Neural cell (in vitro differentiated cells): ENCODE data around the gene ATF7. TPM values are rescaled to one million over a fixed set of nuclear protein-coding genes. Genes with fewer than 3 reads are reported as not detected.

Source experiments
- H2AFZ ChIP-seq: fragments of 200-600, 300-800 bp; sonication (generic), shearing (Covaris generic); 2 replicates; pipeline ENCODE4 v1.6.0; 2014; ENCODE audit warnings: low read depth, mild to moderate bottlenecking, antibody characterized with exemption, low read length, moderate library complexity
- H3F3A ChIP-seq: fragments of 200-600 bp; shearing (Covaris generic); 2 replicates; pipeline ENCODE4 v1.6.1; 2016; ENCODE audit warnings: mild to moderate bottlenecking, moderate library complexity, mixed read lengths, antibody characterized with exemption, low read length; ENCODE audit not compliant: insufficient read depth, poor library complexity, severe bottlenecking
- H3K27ac ChIP-seq: fragments of 200-600, 300-800 bp; sonication (generic), shearing (Covaris generic); 2 replicates; pipeline ENCODE4 v1.5.1; 2014; ENCODE audit warnings: mild to moderate bottlenecking, low read length, moderate library complexity
- H3K27me3 ChIP-seq: fragments of 300-800, 200-600 bp; sonication (generic), shearing (Covaris generic); 2 replicates; pipeline ENCODE4 v1.6.0; 2014; ENCODE audit warnings: mild to moderate bottlenecking, low read depth, low read length, moderate library complexity; ENCODE audit not compliant: insufficient read depth
- H3K36me3 ChIP-seq: fragments of 300-800, 200-600 bp; sonication (generic), shearing (Covaris generic); 2 replicates; pipeline ENCODE4 v1.5.1; 2014; ENCODE audit warnings: mild to moderate bottlenecking, antibody characterized with exemption, low read length, moderate library complexity; ENCODE audit not compliant: insufficient read depth
- H3K4me2 ChIP-seq: fragments of 300-800, 200-600 bp; sonication (generic), shearing (Covaris generic); 2 replicates; pipeline ENCODE4 v1.6.0; 2014; ENCODE audit warnings: mild to moderate bottlenecking, low read length
- H3K4me3 ChIP-seq: fragments of 300-800, 200-600 bp; sonication (generic), shearing (Covaris generic); 2 replicates; pipeline ENCODE4 v1.5.1; 2014; ENCODE audit warnings: mild to moderate bottlenecking, low read length, moderate library complexity
- H3K79me2 ChIP-seq: fragments of 200-600 bp; shearing (Covaris generic); replicated peaks from 2 replicates; pipeline ENCODE4 v1.6.0; 2014; ENCODE audit warnings: mild to moderate bottlenecking, low read length, moderate library complexity; ENCODE audit not compliant: insufficient read depth
- H3K9ac ChIP-seq: fragments of 300-800, 200-600 bp; sonication (generic), shearing (Covaris generic); 2 replicates; pipeline ENCODE4 v1.6.1; 2016; ENCODE audit warnings: mild to moderate bottlenecking, low read length, mixed read lengths
- H3K9me2 ChIP-seq: fragments of 200-600 bp; shearing (Covaris generic); 2 replicates; pipeline ENCODE4 v1.6.1; 2016; ENCODE audit warnings: mild to moderate bottlenecking, low read length, mixed read lengths; ENCODE audit not compliant: insufficient read depth
- H3K9me3 ChIP-seq: fragments of 200-600, 300-800 bp; sonication (generic), shearing (Covaris generic); 2 replicates; pipeline ENCODE4 v1.6.1; 2016; ENCODE audit warnings: mild to moderate bottlenecking, mixed run types, low read length, moderate library complexity, mixed read lengths
- H4K20me1 ChIP-seq: fragments of 200-600 bp; shearing (Covaris generic); 2 replicates; pipeline ENCODE4 v1.6.1; 2016; ENCODE audit warnings: mild to moderate bottlenecking, mixed run types; ENCODE audit not compliant: insufficient read depth
- CTCF ChIP-seq: fragments of 450-650 bp; IDR thresholded peaks from 2 replicates; pipeline ENCODE4 v1.5.1; 2014; ENCODE audit warnings: antibody characterized with exemption, mild to moderate bottlenecking, moderate library complexity; ENCODE audit not compliant: poor library complexity, severe bottlenecking
- EP300 ChIP-seq: fragments of 450-650 bp; conservative IDR thresholded peaks from 2 replicates; pipeline ENCODE4 v1.6.1; 2014; ENCODE audit warnings: antibody characterized with exemption, mild to moderate bottlenecking, moderate library complexity; ENCODE audit not compliant: poor library complexity, severe bottlenecking
- EZH2 ChIP-seq: fragments of 200-600, 300-800 bp; shearing (Covaris generic), sonication (generic); IDR thresholded peaks from 2 replicates; pipeline ENCODE4 v1.6.1; 2014; ENCODE audit warnings: antibody characterized with exemption, low read length, borderline replicate concordance, mild to moderate bottlenecking; ENCODE audit not compliant: insufficient read depth, poor library complexity, severe bottlenecking
- MXI1 ChIP-seq: fragments of 450-650 bp; conservative IDR thresholded peaks from 2 replicates; pipeline ENCODE4 v1.6.1; 2014; ENCODE audit warnings: antibody characterized with exemption, mild to moderate bottlenecking; ENCODE audit not compliant: poor library complexity, severe bottlenecking
- POLR2AphosphoS5 ChIP-seq: IDR thresholded peaks from 2 replicates; pipeline ENCODE4 v1.6.1; 2012
- RAD21 ChIP-seq: fragments of 450-650 bp; conservative IDR thresholded peaks from 2 replicates; pipeline ENCODE4 v1.6.1; 2014; ENCODE audit warnings: antibody characterized with exemption, mild to moderate bottlenecking, moderate library complexity
- REST ChIP-seq: IDR thresholded peaks from 2 replicates; pipeline ENCODE4 v1.6.1; 2012; ENCODE audit warnings: borderline replicate concordance
- SMC3 ChIP-seq: fragments of 450-650 bp; conservative IDR thresholded peaks from 2 replicates; pipeline ENCODE4 v1.6.1; 2014; ENCODE audit warnings: antibody characterized with exemption, mild to moderate bottlenecking, moderate library complexity; ENCODE audit not compliant: poor library complexity
- TAF1 ChIP-seq: IDR thresholded peaks from 2 replicates; pipeline ENCODE4 v1.6.1; 2012; ENCODE audit warnings: low read depth
- polyA plus RNA-seq: library from polyadenylated mRNA; depleted of rRNA; stranded (reverse); fragments of >200 nt; gene quantifications from 2 replicates; pipeline ENCODE4 v1.2.3, GENCODE V29; 2014

Gene ATF7
- polyA plus RNA-seq, 1 donor from 2014 or later: 6.3 TPM

DNA sequence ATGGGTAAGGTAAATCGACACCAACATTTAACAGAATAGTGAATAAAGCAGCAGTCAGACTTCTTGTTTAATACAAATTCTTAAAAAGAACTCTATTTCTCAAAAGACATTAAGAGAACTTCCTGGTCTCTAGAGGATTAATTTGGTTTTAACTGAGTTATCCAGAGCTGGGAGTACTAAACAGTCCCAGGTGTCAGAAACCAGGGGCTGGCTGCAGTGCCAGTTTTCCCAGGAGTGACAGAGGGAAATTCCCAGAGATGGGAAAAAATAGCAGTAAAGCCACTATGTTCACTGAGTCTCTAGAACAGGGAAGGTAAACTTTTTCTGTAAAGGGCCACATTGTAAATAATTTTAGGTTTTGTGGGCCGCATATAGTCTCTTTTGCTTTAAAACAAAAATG lies 40.9 kb upstream of the ATF7 start:
- Histone ChIP-seq H3K36me3 (no peaks in the 10 kb centered on the region), H3F3A (no peaks in the 10 kb centered on the region), H3K4me2 (no peak overlapping the region), H3K9me3 (no peaks in the 10 kb centered on the region), H3K4me3 (no peak overlapping the region), H3K27ac (no peak overlapping the region), H3K9me2 (no peaks in the 10 kb centered on the region), H3K9ac (no peak overlapping the region), H2AFZ (no peak overlapping the region), H3K27me3 (no peaks in the 10 kb centered on the region), H3K79me2 (peaks cover 9% of the 10 kb centered on the region), H4K20me1 (no peaks in the 10 kb centered on the region)
- TF ChIP-seq EZH2 (no peak), MXI1 (no peak), EP300 (no peak), SMC3 (no peak), TAF1 (no peak), REST (no peak), RAD21 (no peak), POLR2AphosphoS5 (no peak), CTCF (no peak)

DNA sequence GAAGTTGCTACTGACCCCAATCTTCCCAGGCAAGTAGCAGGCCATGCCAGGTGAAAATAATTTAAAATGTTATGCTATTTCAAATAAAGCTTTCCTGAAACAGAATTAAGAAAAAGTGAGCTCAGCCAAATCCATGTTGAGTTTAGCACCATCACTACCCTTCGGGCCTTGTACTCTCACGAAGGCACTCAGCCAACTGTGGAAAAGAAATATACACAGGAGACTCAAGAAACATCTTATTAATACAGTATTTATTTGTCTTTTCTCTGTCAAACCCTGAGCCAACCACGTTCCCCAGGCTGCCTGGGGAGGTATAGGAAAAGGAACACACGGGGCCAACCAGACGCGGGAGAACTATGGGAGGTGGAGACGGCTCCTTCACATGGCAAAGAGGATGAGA lies 38.8 kb upstream of the ATF7 start:
- Histone ChIP-seq H3K4me3 (no peak overlapping the region), H3K9me3 (no peaks in the 10 kb centered on the region), H3K9ac (no peak overlapping the region), H3F3A (no peaks in the 10 kb centered on the region), H3K79me2 (no peaks in the 10 kb centered on the region), H3K9me2 (no peaks in the 10 kb centered on the region), H3K4me2 (no peak overlapping the region), H2AFZ (no peak overlapping the region), H4K20me1 (no peaks in the 10 kb centered on the region), H3K36me3 (no peaks in the 10 kb centered on the region), H3K27ac (no peak overlapping the region), H3K27me3 (no peaks in the 10 kb centered on the region)
- TF ChIP-seq EZH2: no peak
- TF ChIP-seq POLR2AphosphoS5: no peak
- no peak for TF ChIP-seq TAF1
- no peak for TF ChIP-seq RAD21
- no peak for TF ChIP-seq SMC3
- TF ChIP-seq EP300: no peak
- no peak for TF ChIP-seq REST
